ENCODE measurements around the gene DPH3.

Gene DPH3

DNA sequence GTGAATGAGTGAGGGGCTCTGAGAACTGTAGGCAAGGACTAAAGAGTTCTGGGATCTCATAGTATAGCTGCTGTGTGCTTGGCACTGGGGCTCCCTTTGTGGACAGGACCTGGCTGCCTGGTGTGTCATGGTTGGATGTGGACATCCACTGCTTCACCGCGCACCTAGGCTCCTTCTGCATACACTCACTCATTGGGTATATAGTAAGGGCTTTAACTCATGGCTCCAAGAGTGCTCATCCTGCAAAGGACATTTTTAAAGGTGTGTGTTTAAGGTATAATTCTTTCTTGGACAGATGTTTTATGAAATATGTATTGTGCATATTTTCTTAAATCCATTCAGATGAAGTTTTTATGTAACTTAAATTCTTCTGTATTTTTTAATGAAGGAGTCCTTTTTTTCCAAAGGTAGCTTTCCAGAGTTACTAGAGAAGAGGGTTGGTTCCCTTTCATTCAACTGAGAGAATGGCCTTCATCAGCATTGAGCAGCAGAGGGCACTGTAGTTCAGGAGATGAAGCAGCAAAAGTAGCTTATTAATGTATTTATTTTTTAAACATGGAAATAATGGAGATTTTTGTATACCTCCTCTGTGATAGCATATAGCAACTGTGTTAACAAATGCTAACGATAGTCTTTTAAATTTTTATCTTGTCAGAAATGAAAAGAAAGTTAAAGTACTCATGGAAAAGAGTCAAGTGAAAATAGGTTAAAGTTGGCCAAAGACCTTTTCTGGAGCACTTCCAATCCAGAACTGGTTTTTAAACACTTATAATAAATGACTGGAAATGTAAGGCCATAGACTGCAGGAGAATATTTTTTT, 25.5 kb upstream of the DPH3 start:
- peak; percentile 58 for DNase-seq

DNA sequence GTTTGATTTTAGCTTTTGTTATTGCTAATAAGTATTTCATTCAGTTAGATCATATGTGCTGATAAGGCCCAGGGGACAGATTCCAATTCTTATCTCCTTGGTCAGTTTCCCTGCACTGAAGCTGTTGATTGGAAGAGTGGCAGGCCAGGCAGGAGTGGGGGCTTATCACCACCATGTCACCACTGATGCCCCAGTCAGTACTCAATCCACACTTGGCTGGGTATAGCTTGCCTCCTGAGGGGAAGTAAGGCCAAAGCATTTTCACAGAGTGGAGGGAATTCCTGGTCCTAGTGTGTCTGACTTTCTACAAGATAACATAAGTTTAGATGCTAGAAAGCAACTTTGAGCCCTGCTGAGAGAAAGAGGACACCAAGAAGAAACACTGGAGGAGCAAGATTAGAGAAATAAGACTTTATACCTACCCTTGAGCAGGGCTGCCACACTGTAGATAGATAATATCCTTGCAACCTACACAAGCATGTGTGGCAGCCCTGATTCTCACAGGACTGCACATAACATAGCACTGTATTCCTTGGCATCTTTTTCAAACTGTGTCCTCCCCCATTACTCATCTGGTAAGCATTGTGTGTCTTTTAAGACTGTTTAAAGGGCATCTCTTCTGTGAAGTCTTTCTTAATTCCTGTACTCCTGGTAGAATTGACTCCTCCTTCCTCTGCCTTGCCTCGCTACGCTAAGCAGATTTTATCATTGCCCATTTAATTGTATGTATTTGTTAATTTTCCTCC, 24.6 kb upstream of the DPH3 start:
- no peak for DNase-seq

DNA sequence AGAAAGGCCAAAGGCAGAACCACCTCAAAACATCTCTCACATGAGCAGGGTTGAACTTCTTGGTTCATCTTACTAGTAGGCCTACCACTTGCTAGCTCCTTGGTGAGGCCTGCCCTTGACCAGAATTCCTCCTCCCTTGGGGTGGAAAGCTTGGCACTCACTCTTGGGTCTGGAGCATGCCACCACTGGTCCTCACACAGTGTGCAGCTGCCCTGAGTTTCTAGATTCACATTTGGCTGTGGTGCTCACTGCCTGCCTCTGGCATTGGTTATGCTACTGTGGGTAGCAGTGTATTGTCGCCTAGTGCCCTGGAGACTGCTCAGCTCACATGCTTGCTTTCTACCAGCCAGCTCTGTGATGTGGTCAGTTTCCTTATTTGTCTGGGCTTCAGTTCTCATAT, 23.9 kb upstream of the DPH3 start:
- no peak for DNase-seq

DNA sequence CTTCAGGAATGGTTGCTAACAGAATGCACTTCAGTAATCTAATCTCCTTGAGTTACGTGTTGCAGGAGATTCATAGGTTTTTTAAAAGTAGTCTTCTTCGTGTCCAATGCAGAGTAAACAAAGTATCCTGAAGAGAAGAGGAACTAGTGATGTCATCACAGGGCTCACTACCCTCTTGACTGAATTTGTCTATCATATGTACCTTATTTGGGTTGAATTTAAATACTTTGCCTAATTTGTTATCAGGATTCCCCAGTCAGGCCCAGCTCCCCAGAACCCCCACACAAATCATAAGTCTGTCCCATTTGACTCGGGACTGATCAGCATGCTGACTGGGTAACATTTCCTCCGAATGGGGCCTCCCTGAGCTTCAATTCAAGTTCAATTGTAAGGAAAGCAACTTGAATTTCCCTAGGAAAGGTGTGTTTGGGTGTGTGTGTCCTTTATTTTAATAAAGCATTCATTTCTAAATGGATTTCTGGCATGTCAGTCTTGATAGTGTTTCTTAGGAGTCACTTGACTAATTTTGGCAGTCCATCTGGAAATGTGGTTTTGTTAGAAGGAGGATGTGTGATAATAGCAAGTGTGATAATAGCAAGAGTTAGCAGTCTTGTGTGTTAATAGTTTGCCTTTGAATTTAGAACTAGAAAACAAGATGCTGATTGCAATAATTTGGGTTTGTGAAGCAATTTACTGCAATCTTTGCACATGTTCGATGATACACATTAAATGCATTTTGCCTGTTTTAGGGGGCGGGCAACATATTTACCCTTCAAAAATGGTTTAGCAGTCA, 22.2 kb upstream of the DPH3 start:
- no peak for DNase-seq

DNA sequence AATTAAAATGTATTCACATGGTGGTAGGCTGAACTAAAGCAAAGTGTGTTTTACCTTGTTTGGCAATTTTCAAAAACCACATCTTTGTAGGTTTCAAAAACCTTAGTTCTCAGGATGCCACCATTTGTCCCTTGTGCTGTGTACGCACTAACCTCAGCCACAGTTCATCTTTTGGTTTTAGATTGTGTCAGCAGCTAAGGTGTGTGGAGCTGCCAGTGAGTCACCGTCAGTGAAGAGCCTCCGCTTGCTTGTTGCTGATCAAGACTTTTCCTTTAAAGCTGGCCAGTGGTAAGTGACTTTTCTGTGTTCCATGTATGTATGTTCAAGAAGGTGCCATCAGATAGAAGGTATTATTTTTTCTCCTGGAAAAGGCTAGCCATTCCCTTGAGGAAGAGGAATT, 21.4 kb upstream of the DPH3 start:
- DNase-seq: peak; percentile 67

DNA sequence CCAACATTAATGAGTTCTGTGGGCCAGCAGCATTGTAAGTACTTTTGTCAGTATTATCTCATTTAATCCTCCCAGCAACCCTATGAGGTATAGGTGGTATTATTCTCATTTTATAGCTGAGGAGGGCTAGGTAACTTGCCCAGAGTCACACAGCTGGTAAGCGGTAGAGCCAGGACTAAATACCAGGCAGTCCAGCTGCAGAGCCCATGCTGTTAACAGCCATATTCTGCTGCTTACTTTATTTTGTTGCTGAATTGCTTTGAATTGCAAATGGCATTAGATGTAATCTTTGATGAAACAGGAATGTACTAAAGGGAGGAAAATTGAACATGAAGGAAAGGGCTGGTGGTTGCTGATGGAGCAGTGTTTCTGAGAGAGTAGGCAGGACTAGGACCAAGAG, 19.9 kb upstream of the DPH3 start:
- no peak for DNase-seq

DNA sequence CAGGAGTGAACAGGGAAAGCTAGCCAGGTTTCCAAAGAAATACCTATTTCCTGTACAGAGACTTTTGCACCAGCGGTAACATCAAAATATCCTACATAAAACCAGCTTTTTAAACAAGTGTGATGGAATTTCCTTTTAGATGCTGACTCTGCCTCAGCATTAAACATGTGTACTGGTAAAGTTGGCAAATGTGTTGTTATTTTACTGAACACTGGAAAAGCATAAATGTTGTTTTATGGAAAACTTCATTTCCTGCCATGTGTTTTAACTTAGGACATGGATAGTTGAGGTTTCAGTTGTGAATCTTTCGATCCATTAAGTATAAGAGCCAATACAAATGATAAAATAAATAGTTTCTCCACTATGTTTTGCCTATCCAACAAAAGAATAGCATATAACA, 15.9 kb upstream of the DPH3 start:
- DNase-seq: no peak

DNA sequence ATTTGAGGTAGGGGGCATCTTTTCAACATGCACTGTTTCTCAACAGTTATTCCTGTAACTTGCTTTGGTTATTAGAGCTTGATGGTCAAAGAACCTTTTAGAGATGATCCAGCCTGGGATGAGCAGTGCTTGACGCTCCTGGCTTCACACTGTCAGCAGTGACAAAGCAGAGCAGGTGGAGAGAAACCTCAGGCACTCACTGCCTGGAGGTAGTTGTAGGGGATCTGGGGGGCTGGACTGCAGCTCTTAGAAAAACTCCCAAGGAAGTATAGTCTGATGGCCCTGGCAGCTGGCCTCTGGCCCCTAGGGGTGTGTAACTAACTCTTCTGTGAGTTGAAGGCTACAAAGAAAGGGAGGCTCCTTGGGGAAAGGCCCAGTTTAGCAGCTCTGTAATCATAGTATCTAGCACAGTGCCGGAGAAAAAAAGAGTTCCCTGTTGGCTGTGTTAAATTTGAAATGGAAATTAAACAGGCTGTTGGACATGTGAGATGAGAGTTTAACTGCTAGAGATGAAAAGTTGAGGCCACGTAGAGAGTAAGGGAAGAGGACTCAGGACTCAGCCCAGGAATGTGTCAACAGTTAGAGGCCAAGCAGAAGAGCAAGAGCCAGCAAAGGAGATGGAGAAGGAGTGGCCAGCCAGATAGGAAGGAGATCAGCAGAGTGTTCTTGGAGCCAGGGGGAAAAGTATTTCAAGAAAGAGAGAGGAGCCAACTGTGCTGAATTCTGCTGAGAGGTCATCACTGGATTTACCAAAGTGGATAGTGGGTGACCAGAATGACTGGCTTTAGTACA, 14.5 kb upstream of the DPH3 start:
- no peak for DNase-seq

DNA sequence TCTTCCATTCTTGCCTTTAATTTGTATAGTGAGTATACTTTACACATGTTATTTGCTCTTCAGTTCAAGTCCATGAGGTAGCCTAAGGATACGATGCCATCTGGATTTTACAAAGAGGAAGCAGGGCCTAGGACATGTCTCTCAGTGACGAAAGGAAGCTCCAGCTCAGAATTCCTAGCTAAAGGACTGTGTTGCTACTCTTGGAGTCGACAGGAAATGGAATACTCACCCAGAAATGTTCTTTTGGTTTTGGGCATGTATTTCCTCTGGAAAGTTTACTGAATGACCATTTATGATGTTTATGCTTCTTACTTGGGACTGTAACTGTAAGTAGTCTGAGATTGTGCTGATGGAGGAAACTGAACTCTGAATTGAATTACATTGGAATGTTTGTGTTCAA, 12.7 kb upstream of the DPH3 start:
- no peak for DNase-seq

DNA sequence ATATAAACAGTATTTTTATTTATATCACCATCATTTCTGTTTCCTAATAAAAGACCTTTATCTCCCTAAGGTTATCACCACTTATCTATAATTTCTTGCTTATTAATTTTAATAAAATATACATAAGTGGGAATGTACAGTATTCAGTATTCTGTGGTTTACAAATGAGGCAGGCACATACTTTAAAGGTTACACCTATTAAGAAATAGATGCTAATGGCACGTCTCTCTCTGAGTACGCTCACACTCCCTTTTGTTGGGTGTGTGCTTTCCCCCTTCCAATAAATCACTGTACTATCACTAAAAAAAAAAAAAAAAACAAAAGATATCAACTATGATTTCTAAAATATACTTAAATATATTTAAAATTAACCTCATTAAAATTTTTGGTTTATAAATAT, 9.1 kb upstream of the DPH3 start:
- no peak for DNase-seq

DNA sequence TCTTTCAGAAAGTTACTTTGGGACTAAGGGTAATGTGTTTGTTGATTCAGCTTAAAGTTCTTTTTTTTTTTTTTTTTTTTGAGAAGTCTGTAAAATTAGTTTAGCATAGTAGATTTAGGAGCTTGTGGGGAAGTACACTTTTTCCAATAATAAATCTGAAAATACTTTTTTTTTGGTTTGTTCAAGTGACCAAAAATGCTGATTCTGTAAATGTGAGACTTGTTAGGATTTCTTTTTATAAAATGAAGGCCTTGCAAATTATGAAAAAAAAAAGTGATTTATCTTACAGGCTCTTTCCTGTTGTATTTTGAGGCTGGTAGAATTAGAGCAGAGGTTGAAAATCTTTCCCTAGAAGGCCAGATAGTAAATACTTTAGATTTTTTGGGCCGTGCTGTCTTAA, 7.8 kb upstream of the DPH3 start:
- DNase-seq: no peak

DNA sequence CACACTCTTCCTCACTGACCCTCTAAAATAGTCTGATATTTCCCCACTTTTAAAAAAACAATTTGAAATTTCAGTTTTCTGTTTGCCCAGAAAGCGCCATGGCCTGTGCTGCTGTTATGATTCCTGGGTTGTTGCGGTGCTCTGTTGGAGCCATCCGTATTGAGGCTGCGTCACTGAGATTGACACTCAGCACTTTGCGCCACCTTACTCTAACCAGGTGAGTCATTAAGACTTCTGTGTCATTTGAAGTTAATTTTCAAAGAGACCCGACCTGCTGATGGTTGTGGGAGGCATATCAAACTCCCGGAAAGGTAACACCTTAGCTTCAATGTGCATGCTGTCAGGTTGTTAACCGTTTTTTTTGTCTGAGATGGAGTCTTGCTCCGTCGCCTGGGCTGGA, 6.1 kb upstream of the DPH3 start:
- DNase-seq: no peak

DNA sequence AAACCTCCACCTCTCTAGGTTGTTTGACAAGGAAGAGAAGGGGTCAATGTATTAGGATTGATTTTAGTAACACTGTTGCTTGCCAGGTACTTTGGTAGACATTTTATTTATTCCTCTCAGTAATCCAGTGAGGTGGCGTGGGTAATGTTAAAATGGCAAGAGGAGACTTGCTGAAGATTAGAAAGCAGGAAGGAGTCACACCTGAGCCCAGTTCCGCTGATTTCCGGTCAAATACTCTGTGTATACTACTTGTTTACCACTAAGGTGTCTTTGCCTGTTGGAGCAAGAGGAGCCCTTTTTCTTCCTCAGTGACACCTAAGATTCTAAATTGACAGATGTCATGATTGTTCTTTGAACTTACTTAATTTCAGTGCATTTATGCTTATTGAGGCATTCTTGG, 2.0 kb upstream of the DPH3 start:
- no peak for DNase-seq

DNA sequence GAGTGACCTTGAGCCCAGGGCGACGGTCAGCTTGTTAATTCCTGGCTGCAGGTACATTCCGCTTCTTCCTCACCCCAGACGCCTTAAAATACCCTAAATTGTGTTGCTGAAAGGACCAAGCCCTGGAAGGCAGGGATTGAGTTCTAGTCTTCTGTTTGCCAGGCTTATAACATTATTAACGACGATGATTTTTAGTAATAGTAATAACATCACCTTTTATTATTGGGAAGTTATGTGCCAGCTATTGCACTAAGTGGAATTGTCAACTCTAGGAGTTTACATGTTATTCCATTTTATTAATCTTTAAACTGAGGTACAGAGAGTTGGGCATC, 678 bp upstream of the DPH3 start:
- DNase-seq: no peak

DNA sequence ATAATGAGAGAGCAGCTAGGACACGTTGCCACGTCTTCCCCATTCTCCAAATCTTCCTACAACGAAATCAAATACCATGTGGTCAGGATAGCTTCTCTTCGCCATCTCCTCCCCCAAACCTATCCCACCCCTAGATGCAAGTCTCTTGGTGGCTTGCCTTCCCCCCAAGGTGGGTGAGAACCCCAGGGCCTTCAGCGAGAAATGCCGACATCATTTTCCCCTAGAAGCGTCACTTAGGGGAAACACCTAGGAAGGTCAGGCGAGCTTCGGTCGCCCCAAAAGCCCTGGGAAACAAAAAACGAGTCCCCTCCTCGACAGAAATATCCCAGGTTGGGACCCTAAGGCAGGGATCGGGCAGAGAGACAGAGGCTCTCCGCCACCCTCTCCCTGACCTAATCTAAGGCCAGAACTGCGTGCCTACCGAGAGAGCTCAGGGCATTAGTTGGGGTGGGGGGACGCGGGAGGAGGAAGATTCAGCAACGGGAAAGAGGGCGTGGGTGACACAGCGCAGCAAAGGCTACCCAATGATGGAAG, 502 bp downstream of the DPH3 start:
- DNase-seq: no peak

DNA sequence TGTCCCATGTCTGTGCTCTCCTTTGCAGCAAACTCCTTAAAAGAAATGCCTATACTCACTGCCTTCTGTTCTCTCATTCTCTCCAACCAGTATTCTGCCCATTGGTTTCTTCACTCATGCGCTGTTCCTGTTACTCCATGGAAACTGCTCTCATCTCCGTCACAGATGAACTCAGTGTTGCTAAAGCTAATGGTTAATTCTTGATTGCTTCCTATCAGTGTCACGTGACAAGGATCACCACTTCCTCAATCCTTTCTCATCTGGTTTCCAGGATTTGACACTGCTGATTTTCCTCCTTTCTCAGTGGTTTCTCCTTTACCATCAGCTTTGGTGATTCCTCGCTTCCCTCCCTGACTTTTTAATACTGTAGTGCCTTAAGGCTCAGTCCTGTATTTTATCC, 2.6 kb downstream of the DPH3 start:
- no peak for DNase-seq

DNA sequence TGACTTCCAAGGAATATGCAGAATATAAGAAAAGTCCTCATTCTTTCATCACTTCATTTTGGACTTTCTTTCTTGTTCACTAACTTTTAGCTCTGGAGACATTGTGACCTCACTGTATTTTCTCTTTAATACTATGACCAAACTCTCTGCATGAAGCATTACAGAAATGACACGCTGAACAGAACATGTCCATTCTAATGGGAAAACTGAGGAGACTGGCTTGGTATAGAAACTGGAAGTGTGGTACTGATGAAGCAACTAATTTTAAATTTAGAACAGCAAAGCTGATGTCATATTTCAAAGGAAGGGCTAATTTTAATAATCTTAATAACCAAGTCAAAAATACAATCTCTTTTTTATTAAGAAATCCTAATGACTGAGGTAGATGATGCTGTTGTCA, 4.7 kb downstream of the DPH3 start:
- no peak for DNase-seq

DNA sequence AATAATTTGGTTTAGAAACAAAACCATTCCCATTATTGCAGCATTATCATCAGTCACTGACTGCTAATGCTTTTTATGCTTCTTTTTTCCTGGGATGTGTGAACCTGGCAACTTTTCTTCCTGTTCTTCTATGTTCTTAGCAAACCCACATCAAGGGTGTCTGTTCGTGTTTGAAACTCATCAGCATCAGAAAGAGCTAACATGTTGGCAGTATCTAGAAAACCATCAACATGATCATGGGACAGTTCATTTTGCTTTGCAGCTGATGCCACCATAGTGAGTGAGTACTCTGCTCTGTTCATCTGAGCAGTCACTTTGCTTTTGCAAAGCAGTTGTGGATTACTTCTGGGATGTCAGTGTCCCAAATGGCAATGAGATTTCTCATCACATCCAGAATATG, 5.9 kb downstream of the DPH3 start:
- DNase-seq: no peak

DNA sequence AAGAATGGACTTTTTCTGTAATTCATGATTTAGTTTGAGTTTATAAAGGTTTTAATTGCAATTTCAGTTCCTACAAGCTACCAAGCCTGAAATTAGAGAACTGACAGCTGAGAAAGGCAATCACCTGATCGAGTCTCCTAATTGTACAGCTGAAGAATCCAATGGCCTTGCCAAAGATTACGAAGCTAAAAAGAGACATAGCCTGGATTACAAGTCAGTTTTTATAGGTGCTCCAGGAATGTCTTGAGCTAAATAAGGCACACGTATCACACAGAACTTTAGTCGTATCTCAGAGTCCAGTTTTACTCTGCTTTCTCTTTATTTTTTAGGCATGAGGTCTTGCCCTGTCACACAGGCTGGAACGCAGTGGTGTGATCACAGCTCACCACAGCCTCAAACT, 6.6 kb downstream of the DPH3 start:
- no peak for DNase-seq

DNA sequence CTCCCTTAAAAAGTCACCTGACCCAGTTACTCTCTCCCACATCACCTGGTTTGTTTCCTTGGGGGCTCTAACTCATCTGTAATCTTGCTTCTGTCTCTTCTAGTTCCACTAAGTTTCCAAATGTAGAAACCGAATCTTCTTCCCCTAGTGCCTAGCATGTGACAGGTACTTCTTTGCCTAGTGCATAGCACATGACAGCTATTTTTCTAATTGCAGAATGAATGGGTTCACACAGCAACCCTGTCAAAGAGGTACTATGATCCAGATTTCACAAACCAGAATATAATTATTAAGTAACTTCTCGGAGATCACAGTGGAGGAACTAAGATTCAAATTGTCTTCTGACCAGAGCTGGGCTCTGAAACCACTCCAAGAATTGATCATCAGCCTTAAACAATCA, 7.4 kb downstream of the DPH3 start:
- DNase-seq: no peak

DNA sequence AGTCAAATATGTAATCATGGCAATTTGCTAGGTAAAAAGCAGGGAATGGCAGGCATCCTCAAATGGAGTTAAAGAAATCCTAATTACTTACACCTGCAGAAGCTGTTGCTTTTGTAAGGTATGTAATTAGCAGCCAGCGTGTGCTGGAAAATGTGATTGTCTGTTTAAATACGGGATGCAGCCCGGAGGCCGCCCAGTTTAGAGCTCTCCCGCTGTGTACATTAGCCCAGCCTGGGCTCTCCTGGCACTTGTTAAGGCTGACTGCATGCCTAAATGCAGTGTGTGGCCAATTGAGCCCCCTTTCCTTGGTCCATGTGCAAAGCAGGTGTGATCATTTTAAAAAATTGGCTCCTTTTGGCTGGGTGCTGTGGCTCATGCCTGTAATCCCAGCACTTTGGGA, 9.0 kb downstream of the DPH3 start:
- no peak for DNase-seq

DNA sequence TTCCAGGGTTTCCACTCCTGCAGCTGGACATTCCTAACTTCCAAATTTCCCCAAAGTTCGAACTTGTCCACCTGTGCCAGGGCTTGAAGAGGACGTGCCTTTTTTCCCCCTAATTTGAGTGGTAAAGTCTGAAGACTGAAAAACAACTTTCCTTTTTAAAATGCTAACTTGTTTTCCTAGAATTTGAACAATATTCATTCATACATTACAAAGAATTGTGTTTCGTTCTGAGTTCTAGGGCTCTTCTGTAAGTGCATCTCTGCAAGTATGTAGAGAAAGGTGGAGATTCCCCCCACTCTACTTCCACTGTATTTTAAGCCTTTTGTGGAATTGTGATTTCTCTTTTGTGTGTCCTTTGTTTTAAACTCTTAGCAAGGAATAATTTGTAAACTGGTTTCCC, 9.4 kb downstream of the DPH3 start:
- DNase-seq: no peak

DNA sequence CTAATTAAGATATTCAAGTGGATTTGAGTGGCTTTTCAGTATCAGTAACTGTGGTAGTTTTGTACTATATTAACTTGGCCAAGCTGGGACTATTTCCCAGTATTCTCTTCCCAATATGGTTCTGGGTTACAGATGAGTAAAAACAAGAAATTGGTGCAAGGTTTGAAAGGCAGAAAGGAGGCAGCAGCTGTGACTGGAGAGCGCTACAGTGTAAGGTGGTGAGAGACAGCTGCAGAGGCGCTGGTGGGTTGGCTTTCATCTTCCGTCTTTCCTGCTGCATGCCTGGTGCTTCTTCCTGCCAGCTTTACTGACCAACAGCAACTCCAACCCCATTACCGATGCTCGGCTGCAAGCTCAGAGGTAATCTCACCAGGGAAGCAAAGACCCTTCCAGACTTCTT, 9.8 kb downstream of the DPH3 start:
- no peak for DNase-seq
